Omental fat pad (tissue), 4 donors: ENCODE measurements around the gene KDM6A. TPM values are rescaled to one million over a fixed set of nuclear protein-coding genes. Genes with fewer than 3 reads are reported as not detected.
"Not testable (repeated sequence)": the region's sequence is repeated elsewhere in the genome, so short reads cannot be mapped to it uniquely, and the experiment has no call there.

Experiments used
- ATAC-seq: fragments of 150-250 bp; one replicate; pipeline ENCODE4 v1.9.1; 2016; ENCODE audit warnings: mild to moderate bottlenecking, moderate library complexity; ENCODE audit not compliant: low FRiP score
- DNase-seq: peaks from one replicate; pipeline ENCODE4 v3.0.0-alpha.2; 2019; ENCODE audit warnings: low spot score
- CTCF ChIP-seq, 3 donors: fragments of 450-650 bp; IDR thresholded peaks; one replicate each; pipeline ENCODE4 v1.5.1; 2016 to 2017; ENCODE audit warnings: antibody characterized with exemption in 3 of 3, mild to moderate bottlenecking in 3 of 3, moderate library complexity in 2 of 3
- total RNA-seq, 4 donors: library from RNA; depleted of rRNA; stranded (reverse); fragments of >200 nt; gene quantifications; one replicate each; pipeline ENCODE4 v1.1.0, GENCODE V29; 2016

KDM6A gene
- total RNA-seq, 4 donors from 2014 or later: 24.4 to 41.3 (median 29.9) TPM

- ATAC-seq (no peak), DNase-seq (no peak)
- no peak for TF ChIP-seq CTCF (IDR thresholded peaks at IDR 0.05)
Observed at GRCh38 chrX:44890247-44890646, 17.3 kb downstream of the KDM6A start.

GRCh38 chrX:44890687-44891086, 17.7 kb downstream of the KDM6A start:
- not testable (repeated sequence) for ATAC-seq

GRCh38 chrX:44891642-44892041, 18.7 kb downstream of the KDM6A start:
- ATAC-seq: no peak
- DNase-seq: no peak
- no peak for TF ChIP-seq CTCF (IDR thresholded peaks at IDR 0.05)

More at GRCh38 chrX:44890687-44891086, 17.7 kb downstream of the KDM6A start:
- DNase-seq: not testable (repeated sequence)

- DNase-seq (no peak), ATAC-seq (no peak)
- no peak for TF ChIP-seq CTCF (IDR thresholded peaks at IDR 0.05)
Observed at GRCh38 chrX:44896876-44897186, 23.8 kb downstream of the KDM6A start.

GRCh38 chrX:44897539-44897938, 24.6 kb downstream of the KDM6A start:
- no peak for ATAC-seq
- TF ChIP-seq CTCF (IDR thresholded peaks at IDR 0.05): no peak
- DNase-seq: no peak

GRCh38 chrX:44898411-44899221, 25.6 kb downstream of the KDM6A start:
- no peak for ATAC-seq
- no peak for TF ChIP-seq CTCF (IDR thresholded peaks at IDR 0.05)
- no peak for DNase-seq

- no peak for TF ChIP-seq CTCF (IDR thresholded peaks at IDR 0.05)
- ATAC-seq: no peak
- no peak for DNase-seq
Observed at GRCh38 chrX:44899946-44900345, 27.0 kb downstream of the KDM6A start.
